ENCODE results near the gene ATG16L1. TPM values are rescaled to one million over a fixed set of nuclear protein-coding genes. Genes with fewer than 3 reads are reported as not detected.

The ATG16L1 gene
- total RNA-seq, 4 donors from 2014 or later: 16.7 to 44.1 (median 33.6) TPM

- no peak for TF ChIP-seq POLR2A (IDR thresholded peaks at IDR 0.05)
- TF ChIP-seq EP300 (IDR thresholded peaks at IDR 0.05): no peak
- TF ChIP-seq, protein P1, sequence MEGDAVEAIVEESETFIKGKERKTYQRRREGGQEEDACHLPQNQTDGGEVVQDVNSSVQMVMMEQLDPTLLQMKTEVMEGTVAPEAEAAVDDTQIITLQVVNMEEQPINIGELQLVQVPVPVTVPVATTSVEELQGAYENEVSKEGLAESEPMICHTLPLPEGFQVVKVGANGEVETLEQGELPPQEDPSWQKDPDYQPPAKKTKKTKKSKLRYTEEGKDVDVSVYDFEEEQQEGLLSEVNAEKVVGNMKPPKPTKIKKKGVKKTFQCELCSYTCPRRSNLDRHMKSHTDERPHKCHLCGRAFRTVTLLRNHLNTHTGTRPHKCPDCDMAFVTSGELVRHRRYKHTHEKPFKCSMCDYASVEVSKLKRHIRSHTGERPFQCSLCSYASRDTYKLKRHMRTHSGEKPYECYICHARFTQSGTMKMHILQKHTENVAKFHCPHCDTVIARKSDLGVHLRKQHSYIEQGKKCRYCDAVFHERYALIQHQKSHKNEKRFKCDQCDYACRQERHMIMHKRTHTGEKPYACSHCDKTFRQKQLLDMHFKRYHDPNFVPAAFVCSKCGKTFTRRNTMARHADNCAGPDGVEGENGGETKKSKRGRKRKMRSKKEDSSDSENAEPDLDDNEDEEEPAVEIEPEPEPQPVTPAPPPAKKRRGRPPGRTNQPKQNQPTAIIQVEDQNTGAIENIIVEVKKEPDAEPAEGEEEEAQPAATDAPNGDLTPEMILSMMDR (IDR thresholded peaks at IDR 0.05): no peak
- WGBS, 2 donors: 94 to 97% methylated on average over 6 of the region's 6 CpGs
These were observed 21.6 kb downstream of the ATG16L1 start for GRCh38 chr2:233273120-233273519.

GRCh38 chr2:233275223-233275622 is 23.8 kb downstream of the ATG16L1 start:
- H3K36me3 ChIP-seq: peaks cover 2 to 100% (median 28%) of the 10 kb centered on the region in 3 donors
- no peak for DNase-seq (ENCODE audit: low spot score in 2 of 2)
- no peaks in the 10 kb centered on the region for H3K4me1 ChIP-seq
- TF ChIP-seq, protein P1 (IDR thresholded peaks at IDR 0.05): no peak
- no peak for TF ChIP-seq POLR2A (IDR thresholded peaks at IDR 0.05)
- no peak for TF ChIP-seq EP300 (IDR thresholded peaks at IDR 0.05)
- 89 to 94% methylated on average over 4 of the region's 4 CpGs for WGBS, 2 donors
- H3K27ac ChIP-seq: no peak overlapping the region
- no peaks in the 10 kb centered on the region for H3K27me3 ChIP-seq
- no peak overlapping the region for H3K4me3 ChIP-seq
- H3K9me3 ChIP-seq: no peaks in the 10 kb centered on the region

More at GRCh38 chr2:233273120-233273519, 21.6 kb downstream of the ATG16L1 start:
- Histone ChIP-seq H3K4me1 (no peaks in the 10 kb centered on the region), H3K4me3 (no peak overlapping the region), H3K36me3 (peaks cover 2 to 100% (median 33%) of the 10 kb centered on the region in 3 donors), H3K27me3 (no peaks in the 10 kb centered on the region), H3K9me3 (no peaks in the 10 kb centered on the region), H3K27ac (no peak overlapping the region)
- no peak for DNase-seq (ENCODE audit: low spot score in 2 of 2)

DNA sequence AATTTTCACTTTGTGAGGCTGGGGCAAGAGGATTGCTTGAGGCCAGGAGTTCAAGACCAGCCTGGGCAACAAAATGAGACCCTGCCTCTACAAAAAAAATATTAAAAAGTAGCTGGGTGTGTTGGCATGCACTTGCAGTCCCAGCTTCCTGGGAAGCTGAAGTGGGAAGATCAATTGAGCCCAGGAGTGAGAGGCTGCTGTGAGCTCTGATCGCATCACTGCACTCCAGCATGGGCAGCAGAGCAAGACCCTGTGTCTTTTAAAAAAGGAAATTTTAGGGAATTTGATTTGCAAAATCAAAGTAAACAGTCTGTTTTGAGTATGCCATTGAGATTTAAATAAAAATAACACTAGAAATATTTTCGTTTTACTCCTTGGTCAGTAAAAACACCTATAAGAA is 27.4 kb downstream of the ATG16L1 start:
- Histone ChIP-seq H3K27me3 (no peaks in the 10 kb centered on the region), H3K9me3 (no peaks in the 10 kb centered on the region), H3K36me3 (peaks cover 0 to 100% (median 33%) of the 10 kb centered on the region in 3 donors), H3K27ac (no peak overlapping the region), H3K4me1 (no peaks in the 10 kb centered on the region), H3K4me3 (no peak overlapping the region)
- no peak for DNase-seq (ENCODE audit: low spot score in 2 of 2)
- 85 to 91% methylated on average over 2 of the region's 2 CpGs for WGBS, 2 donors
- TF ChIP-seq, protein P1 (IDR thresholded peaks at IDR 0.05): no peak
- no peak for TF ChIP-seq POLR2A (IDR thresholded peaks at IDR 0.05)
- no peak for TF ChIP-seq EP300 (IDR thresholded peaks at IDR 0.05)

- WGBS, 2 donors: 80 to 82% methylated on average over 4 of the region's 4 CpGs
- Histone ChIP-seq H3K27me3 (no peaks in the 10 kb centered on the region), H3K36me3 (peaks cover 0 to 100% (median 28%) of the 10 kb centered on the region in 3 donors), H3K4me1 (no peaks in the 10 kb centered on the region), H3K27ac (no peak overlapping the region), H3K9me3 (no peaks in the 10 kb centered on the region), H3K4me3 (no peak overlapping the region)
- TF ChIP-seq POLR2A (IDR thresholded peaks at IDR 0.05): no peak
- TF ChIP-seq, protein P1 (IDR thresholded peaks at IDR 0.05): no peak
- TF ChIP-seq EP300 (IDR thresholded peaks at IDR 0.05): no peak
- no peak for DNase-seq (ENCODE audit: low spot score in 2 of 2)
These were observed 28.7 kb downstream of the ATG16L1 start for GRCh38 chr2:233280114-233280693.

GRCh38 chr2:233281553-233281952 is 30.1 kb downstream of the ATG16L1 start:
- no peak overlapping the region for H3K4me3 ChIP-seq
- TF ChIP-seq EP300 (IDR thresholded peaks at IDR 0.05) (no peak), POLR2A (IDR thresholded peaks at IDR 0.05) (no peak)
- TF ChIP-seq, protein P1 (IDR thresholded peaks at IDR 0.05): no peak
- peaks cover 0 to 100% (median 30%) of the 10 kb centered on the region in 3 donors for H3K36me3 ChIP-seq
- no peaks in the 10 kb centered on the region for H3K4me1 ChIP-seq
- H3K27ac ChIP-seq: no peak overlapping the region
- no peaks in the 10 kb centered on the region for H3K9me3 ChIP-seq
- 90 to 94% methylated on average over 4 of the region's 4 CpGs for WGBS, 2 donors
- no peaks in the 10 kb centered on the region for H3K27me3 ChIP-seq
- DNase-seq (ENCODE audit: low spot score in 2 of 2): no peak
